ENCODE data around the gene AUTS2.

The AUTS2 gene

DNA sequence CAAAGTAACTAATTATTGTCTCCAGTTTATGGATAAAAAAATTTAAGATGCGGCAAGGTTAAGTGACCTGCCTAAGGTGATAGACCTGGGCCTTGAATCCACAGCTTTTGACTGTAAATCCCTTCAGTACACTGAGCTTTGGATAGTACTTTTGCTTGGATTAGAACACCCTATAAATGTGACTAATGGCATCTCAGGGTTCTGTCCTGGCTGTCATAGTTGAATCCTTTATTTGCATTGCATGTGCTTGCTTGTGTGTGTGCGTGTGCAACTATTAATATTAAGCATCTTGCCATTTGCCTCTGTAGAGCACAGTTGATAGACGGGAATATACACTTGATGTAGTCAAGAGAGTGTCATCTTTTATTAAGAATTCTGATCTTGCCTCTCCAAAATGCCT lies 228.0 kb downstream of the AUTS2 start:
- no peak for DNase-seq

DNA sequence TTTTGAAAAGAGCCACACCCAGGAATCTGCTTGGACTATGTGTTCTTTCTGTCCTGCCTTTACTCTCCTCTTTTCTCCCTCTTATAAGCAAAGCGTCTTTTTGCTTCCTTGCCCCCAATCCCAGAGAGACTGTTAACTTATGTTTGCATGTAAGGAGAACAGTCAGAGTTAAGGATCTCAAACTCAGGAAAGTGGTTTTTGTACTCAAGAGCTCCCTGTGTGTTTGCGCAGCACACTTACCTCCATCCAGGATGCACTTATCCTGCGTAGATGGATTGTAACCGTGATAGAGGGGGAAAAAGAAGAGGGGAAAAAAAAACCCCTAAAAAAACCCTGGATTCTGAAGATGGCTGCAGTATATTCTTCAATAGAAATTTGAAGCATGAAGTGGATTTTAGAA lies 228.9 kb downstream of the AUTS2 start:
- no peak for DNase-seq

DNA sequence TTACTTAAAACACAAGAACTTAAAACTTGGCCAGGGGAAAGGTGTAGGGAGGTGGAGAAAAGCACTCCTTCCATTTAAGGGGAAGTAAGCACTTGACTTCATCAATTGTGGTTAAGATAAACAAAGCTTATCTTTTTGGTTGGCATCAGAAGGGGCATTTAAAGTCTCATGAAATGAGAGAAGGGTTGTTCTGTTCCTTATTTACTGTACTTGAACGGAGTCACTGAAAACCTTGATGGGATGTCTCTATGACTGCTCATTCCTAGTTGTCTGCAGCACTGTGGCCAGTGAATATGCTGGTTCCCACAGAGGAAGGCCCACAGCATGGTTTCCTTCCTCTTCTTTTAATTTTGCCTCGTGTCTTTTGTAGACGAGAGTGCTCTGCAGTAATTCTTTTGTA lies 229.3 kb downstream of the AUTS2 start:
- no peak for DNase-seq

DNA sequence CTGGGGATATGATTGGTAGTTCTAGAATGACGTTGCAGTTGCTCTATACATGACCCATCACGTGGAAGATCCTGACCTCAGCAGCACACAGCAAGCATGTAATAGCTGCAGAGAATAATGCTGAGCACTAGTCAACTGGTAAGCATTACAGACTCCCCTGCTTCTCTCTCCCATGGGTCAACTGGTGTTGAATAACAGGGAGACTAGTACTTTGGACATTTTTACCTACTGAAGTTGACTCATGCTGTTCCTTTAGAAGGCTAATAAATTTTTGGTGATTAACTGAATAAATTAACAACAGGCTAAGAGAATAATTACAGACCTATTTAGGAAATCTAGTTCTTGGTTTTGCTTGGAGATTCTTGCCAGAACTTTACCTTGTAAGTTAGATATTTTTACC lies 234.1 kb downstream of the AUTS2 start:
- DNase-seq: no peak

DNA sequence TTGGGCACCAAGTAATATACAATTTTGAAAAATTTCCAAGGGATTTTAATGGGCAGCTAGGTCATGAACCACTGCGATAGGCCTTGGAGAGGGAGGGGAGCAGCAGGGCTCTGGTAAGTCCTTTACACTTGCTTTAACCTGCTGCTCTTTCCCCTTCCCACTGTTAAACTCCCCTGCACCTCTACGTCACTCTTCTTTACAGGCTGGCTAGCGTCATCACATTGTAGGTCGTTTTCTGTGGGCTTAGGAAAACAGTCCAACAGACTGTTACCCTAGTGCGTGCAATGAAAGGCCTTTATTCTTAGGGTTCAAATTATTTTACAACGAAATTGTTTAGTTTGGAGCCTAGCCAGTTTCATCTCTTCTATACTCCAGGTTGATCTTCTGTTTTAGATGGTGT lies 235.7 kb downstream of the AUTS2 start:
- no peak for DNase-seq

DNA sequence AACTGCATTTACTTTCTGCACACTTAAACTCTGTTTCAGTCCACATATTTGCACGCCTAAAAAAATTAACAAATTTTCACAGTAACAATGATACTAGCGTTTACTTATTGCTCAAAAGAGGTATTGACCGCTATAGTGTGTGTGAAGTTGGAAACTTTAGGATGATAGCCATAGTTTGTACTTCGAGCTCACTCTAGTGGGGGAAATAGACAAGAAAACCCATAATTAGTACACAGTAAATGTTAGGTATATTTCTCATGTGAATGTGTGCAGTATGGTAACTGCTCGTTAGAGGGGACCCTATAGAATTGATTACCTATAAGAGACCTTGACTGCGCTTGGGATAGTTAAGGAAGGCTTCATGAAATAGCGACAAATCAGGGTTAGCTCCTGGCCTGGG lies 238.4 kb downstream of the AUTS2 start:
- DNase-seq: no peak

DNA sequence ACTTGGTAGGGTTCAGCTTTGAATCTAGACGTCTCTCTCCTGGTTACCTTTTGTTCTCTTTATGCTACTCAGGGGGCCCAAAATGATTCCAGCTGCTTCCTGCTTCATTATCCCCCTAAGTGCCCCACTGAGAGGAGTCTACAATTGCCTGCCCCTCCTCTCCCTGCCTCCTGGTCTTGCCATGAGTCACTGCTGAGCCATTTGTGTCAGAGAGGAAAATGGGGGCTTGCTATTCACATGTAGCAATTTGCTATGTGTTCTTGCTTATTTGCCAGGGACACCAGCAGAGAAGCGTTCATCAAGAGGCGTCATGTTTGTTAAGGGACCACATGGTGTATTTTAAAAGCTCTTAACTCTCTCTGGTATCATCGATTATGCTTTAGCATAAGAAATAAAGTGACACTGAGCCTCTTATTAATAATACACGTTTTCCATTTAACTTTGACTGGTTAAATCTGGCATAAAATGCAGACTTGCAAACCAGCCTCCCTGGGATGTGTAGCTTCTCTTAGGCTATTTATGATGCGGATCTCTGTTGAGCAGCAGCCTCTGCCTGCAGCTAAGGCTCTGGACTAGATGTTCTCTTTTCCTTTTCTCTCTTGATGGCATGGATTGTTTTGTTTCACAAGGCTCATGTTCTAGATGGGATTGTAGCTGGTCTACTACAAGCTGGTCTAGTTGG lies 239.3 kb downstream of the AUTS2 start:
- DNase-seq: no peak

DNA sequence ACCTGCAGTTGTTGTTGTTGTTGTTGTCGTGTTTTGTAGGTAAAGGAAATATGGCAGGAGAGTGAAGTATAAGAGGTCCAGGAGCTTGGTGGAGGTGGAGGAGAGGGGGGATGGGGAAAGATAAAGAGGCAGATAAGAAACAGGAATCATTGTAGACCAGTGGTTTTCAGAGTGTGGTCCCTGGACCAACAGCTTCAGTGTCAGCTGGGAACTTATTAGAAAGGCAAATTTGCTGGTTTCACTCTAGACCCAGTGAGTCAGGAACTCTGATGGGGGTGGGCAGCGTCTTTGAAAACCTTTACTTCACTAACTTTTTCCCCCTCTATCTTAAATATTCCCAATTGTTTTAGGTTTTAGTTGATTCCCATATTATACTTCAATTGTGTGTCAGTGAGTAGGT lies 241.5 kb downstream of the AUTS2 start:
- no peak for DNase-seq

DNA sequence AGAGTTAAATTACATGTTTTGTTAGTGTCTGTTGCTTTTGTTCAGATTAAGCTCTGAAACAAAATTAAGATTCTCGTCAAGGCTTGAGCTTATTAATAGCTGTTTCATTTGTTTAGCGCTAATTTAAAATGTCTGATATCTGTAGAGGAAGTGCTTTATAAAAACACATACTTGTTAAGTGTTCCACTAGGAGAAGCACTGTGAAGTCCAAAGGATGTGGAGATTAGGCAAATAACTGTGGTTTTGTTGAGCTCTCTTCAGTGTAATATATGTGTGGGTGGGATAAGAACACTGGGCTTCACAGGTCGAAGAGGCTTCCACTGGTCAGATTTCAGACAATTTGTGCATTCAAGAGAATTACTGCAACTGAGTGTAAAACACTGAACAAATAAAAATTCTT lies 242.0 kb downstream of the AUTS2 start:
- DNase-seq: no peak

DNA sequence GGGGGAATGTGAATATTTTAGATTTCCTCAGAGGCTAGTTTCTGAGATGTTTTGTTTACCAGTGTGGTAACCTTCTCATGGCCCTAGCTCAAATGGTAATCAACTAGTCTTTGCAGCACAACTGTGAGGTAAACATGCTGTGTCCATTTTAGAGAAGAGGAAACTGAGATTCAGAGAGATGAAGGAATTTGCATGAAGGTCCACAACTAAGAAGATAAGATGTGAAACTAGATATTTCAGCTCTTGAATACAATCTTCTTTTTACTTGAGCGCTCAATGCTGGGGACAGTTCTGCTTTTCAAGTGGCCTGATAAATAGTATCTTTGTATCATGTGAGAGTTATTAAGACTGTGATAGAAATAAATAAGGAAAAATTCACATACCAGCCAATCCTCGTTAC lies 245.4 kb downstream of the AUTS2 start:
- no peak for DNase-seq

DNA sequence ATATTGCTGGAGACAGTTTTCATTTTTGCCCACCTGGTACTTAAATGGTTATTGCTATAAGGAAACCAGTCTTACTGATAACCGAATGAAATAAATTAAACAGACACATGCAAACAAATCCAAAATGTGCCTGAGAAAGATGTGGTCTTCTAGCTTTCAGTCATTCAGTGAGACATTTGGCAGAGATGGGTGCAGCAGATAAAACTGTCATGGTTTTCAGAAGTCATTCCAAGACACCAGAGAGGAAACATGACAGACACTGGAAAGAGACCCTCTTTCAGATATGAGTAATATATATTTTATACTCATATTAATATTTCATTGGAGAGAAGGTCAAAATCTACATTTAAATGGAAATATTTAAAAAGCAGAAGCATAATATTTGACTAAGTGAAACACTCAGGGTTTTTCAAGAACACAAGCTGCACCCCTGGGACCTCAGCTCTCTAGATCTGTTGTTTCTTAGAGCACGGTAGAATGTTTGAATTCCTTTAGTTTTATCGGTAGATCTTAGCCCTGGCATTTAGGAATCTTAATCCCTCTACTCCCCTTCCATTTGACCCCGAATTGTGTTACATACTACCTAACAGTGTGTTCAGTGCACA lies 246.1 kb downstream of the AUTS2 start:
- no peak for DNase-seq

DNA sequence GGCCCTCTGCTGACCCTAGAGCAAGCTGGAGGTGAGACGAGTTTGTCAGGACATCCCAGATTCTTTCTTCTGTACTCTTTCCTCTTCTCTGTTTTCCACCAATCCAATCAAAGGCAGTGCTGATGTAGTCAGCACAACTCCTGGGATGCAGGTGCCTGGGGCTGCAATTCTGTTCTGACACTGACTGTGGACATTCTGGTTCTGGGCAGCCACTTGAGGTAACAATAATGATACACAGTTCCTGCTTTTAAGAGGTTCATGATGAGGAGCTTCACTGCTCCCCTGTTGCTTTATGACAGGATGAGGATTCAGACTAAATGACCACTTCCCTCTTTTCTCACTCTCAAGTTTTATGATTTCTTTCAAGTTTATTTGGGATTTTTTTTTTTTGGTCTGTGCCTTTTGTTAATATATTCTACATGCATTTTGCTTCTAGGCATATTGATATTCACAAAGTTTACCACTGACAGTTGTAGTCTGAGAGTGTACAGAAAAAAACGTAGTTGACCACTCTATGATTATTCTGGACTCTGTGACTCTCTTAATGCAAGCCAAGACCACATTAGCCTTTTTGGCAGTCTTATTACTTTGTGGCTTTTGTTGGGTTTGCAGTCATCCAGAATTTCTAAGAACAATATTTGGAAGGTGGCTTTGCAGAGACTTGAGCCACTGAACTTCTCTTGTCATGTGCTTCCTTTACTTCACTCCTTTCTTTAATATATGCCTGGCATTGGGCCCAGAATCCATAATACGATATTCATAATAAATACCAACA lies 247.6 kb downstream of the AUTS2 start:
- DNase-seq: no peak

DNA sequence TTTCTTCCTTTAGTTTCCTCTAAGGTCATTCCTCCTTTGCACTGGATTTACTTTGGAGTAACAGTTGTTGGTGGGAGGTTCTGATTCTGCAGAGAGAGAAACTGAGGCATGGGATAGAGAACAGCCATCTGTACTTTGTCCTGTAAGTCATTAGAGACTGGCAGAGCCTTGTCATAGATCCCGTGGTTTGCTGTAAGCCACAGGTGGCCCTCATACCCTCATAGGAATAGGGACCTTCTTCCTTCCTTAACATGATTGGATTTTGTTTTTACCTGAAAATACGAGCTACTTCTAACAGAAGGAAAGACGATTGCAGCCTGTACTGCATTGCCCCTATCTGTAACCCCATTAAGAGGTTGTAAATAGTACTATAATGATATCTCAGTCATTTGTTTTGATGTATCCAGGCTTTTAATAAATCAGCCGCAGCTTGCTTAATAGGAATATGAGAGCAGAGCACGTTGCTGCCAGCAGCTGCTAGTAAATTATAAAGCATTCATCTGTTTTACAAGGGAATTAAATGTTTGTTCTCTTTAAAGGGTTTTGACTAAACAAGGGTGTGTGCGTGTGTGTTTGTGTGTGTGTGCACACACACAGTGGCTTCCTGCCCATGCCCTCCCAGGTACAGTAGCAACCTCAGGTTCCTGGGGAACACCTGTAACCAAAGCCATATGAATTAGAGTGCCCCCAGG lies 249.8 kb downstream of the AUTS2 start:
- no peak for DNase-seq

DNA sequence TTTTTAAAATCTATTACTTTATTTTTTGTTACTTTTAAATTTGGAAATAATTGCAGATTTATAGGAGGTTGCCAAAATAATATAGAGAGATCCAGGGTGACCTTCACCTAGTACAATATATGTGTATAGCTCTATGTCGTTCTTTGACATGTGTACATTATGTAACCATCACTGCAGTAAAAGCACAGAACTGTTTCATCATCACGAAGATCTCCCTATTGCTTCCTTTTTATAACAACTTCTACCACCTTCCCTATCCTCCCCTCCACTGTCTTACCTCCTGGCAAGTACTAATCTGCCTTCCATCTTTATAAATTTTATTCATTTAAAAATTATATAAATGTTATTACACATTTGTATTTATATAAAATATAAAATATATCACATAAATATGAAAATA lies 251.0 kb downstream of the AUTS2 start:
- no peak for DNase-seq

DNA sequence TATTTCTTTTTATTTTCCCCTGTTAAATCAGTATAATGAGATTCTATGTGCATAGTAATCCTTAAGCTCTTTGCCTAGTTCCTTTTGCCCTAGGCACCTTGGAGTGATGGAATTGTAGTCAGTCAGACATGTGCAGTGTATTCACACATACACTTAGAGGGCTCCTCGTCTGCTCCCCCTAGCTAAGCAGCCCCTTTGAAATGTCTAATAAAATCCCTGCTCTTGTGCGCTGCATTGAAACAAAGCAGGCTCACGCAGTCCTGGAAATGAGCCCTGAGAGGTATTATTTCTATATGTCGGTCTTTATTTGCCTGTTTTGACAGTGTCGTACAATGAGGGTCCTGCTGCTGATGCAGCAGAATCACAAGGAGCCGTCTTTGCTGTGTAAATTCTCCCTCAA lies 258.7 kb downstream of the AUTS2 start:
- no peak for DNase-seq

DNA sequence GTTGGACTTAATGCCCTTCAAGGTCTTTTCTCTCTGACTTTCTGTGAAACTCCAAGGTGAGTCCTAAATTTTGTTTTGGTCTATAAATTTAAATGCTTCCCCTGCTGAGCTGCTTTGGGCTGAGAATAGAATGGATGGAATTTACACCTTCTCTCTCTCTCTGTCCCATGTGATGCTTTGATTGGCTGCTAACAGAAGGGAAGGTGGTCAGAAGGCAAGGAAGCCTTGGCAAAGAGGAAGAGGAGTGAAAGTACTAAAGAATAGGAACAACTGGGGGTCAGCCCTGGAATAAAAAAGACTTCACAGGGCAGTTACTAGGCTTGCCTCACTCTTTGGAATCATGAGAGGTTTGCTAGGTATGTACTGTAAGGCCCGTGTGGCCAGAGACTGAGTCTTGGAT lies 260.2 kb downstream of the AUTS2 start:
- no peak for DNase-seq

DNA sequence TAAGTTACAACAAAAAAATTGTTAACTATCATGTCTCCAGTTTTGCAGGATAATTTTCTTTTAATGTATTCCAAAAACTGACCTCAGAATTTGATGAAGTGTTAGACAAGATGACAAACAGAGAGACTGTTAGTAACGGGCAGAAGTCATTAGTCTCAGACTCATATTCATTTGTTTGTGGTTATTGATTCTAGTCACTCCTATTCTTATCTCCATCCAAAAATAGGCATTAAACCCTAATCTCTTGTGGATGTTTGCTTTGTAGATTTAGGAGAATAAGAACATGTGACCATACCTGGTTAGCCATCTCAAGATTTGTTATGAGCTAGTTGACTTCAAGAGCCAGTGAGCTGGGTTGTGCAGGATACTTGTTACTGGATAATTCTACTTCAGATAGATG lies 261.1 kb downstream of the AUTS2 start:
- no peak for DNase-seq

DNA sequence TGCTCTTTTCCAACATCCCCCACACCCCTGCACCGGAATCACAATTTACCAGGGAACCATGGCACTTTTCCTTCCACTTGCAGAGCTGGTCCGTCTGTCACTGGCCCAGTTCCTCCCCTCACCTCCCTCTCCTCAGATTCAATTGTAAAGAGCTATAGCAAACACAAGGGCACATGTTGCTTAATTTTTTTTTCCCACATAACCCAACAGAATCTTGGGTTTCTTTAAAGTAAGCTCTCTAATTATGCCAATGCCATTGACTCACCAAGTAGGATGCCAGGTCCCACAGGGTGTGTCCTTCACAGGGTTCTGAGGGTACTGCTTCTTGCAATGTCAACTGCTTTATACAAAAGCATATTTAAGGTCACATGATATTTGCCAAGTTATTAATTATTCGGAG lies 262.2 kb downstream of the AUTS2 start:
- no peak for DNase-seq

DNA sequence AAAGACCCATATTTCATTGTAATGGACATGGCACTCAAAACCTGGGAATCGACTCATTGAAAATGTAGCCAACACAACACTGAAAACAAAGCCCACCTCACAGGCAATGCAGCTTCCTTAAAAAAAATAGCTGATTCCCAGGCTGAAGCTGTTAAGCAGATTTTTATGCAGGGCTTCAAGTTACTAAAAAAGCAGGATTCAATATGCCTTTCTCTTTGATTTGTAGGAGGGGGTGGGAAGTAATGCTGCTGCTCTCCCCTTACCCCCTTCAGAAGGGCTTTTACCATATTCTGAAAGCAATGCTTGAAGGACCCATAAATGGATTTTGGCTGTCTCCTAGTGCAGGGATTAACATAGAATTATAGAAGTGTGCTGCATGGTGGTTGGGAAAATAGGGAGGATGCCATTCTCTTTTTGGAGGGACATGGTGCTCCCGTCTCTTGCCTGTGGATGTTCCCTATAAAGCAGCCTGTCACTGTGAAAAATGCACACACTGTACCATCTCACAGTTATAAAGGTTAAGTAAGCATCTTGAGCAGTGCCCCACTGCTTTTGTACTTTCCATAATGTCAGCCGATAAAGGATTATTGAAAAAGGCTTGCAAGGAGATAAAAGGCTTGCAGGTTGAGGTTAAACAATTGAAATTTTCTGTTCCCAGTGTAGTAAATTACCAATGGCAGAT lies 262.8 kb downstream of the AUTS2 start:
- DNase-seq: no peak

DNA sequence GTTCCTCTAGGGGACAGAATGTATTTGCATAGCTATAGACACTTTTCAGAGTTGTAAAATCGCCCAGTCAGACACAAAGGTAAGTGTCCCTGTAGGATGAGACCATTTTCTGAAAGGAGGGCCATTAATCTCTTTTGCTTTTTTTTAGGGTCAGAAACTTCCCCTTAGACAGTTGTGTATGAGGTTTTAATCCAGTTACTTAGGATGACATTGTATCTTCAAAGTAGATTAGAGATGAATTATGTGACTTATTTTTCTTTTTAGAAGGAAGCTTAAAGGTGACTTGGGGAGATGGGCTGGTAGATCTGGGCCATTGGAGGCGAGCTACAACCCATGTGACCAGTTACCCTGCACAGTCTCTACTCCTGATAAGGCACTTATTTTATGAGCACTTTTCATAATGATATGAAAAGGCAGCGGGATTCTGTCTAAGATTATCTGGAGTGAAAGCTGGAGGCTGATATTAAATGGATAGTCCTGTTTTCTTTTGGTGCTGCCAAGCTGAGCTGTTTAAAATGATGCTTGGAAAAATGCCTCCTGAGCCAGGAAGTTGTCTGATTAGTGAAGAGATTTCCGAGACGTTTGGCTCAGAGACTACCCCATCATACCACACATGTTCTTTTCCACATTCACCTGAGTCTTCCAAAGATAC lies 264.3 kb downstream of the AUTS2 start:
- no peak for DNase-seq

DNA sequence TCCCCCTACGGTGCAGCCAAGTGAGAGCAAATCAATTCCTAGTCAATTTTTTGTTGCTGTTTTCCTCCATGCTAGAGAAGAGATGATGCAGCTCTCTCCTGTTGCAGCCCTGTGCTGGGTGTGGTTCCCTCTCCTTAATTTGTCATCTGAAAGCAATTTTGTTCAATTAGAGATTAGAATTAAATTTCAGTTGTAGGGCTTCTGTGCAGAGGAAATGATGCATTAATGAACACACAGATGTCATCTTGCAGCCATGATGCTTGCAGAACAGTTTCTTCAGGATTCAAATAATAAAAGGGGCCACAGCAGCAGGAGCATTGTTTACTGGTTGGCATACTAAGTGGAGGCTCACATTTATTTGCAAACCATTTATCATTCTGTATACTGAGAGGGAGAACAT lies 266.0 kb downstream of the AUTS2 start:
- DNase-seq: no peak

DNA sequence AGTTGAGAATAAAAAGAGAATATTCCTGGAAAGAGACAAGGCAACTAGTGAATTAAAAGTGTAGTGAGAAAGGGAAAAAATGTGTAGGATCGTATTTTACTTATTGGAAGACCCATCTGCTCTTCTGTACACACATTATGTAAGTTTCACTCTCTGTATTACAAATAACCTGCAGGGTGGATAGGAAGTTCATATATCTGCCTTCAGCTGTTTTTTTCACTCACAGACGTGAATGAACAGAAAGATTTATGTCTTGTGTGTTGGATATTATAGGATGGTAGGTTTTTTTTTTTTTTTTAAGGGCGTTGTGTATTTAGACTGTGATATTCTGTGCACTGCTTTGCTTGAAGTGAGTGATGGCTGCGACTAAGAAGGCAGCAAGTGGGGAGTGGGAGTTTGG lies 266.5 kb downstream of the AUTS2 start:
- DNase-seq: no peak

DNA sequence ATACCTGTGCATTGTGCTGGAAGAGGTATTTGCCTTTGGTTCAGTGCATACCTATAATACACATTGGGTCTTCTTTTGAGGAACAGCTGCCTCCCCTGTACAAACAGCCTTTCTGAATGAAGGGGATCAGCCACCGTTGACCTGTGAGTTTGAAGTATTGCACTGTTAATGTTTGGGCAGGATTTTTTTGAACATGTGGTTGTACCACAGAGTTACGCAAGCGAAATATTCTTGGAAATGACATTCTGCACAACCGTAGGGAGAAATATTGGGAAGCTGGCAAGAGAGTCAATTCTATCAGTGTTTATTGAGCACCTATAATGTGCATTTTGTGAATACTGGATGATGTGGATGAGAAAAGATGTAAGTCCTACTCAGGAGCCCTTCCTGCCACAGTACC lies 270.6 kb downstream of the AUTS2 start:
- no peak for DNase-seq

Measured in left hindlimb (tissue), 1 donor.